Adrenal gland (tissue), 12 donors: ENCODE measurements around the gene TTYH2. TPM values are rescaled to one million over a fixed set of nuclear protein-coding genes. Genes with fewer than 3 reads are reported as not detected.

Experiments used
- DNase-seq, 7 donors: peaks; one replicate each; pipeline ENCODE4 v3.0.0-alpha.2; 2019 to 2020
- H3K27ac ChIP-seq, 5 donors: fragments of 200-600 bp; sonication (generic) in 4 of 5; 1 replicate in 3 of 5; 2 replicates in 2 of 5; pipeline versions ENCODE4 v1.5.1 to v1.8.0; 2016 to 2020; ENCODE audit warnings: mild to moderate bottlenecking in 1 of 5
- H3K27me3 ChIP-seq: fragments of 200-600 bp; 2 replicates; pipeline ENCODE4 v1.8.0; 2021
- H3K36me3 ChIP-seq, 2 donors: fragments of 200-600 bp; replicated peaks in 1 of 2; 1 replicate in 1 of 2; 2 replicates in 1 of 2; pipeline versions ENCODE4 v1.5.1 to v1.8.0; 2018 to 2022
- H3K4me1 ChIP-seq, 2 donors: fragments of 200-600 bp; replicated peaks in 1 of 2; 1 replicate in 1 of 2; 2 replicates in 1 of 2; pipeline versions ENCODE4 v1.5.1 to v1.8.0; 2018 to 2021
- H3K4me3 ChIP-seq, 4 donors: fragments of 200-600 bp; sonication (generic) in 3 of 4; one replicate each; pipeline ENCODE4 v1.5.1; 2016 to 2018
- H3K9me3 ChIP-seq, 3 donors: fragments of 200-600 bp; sonication (generic) in 1 of 3; replicated peaks in 1 of 3; 1 replicate in 2 of 3; 2 replicates in 1 of 3; pipeline versions ENCODE4 v1.5.1 to v1.8.0; 2016 to 2021
- POLR2A ChIP-seq, 2 donors: fragments of 450-650 bp; IDR thresholded peaks; one replicate each; pipeline ENCODE4 v1.6.1; 2017; ENCODE audit warnings: antibody characterized with exemption in 2 of 2, mild to moderate bottlenecking in 2 of 2, moderate library complexity in 1 of 2
- WGBS, 4 donors: extraction: QIAGEN DNeasy Blood & Tissue Kit in 2 of 4; methylation state at CpG; one replicate each; pipeline versions ENCODE4 v1.1.5 to v1.1.7; 2013 to 2017; 5-methylcytosine and 5-hydroxymethylcytosine counted together
- intact Hi-C, 2 donors: fragments of 100-400 bp; cut with DNase I; formaldehyde crosslinking; loops; one replicate each; pipeline versions ENCODE4 v1.14.1 to v1.15.0; 2022 to 2023
- polyA plus RNA-seq, 3 donors: library from polyadenylated mRNA; stranded (reverse); fragments of 200-250 nt in 2 of 3; fragments of 350-450 nt in 1 of 3; fragmentation: Illumina TruSeq in 1 of 3; extraction: RNeasy Lipid Tissue Mini Kit (QIAGEN cat#74804) in 1 of 3; gene quantifications; one replicate each; pipeline ENCODE4 v1.2.3, GENCODE V29; 2013 to 2014
- total RNA-seq, 9 donors: library from RNA; depleted of rRNA in 4 of 9; stranded (reverse); fragments of >200 nt in 4 of 9; fragments of 120-200 nt in 1 of 9; fragmentation: NEBNext Ultra II Directional in 1 of 9; extraction: Animal tissue kit (Norgen Biotek cat#: 25700) in 1 of 9; gene quantifications; one replicate each; pipeline versions ENCODE4 v1.1.0 to v1.2.4, GENCODE V29; 2013 to 2023
- TF ChIP-seq, protein P1 (sequence below), 6 experiments: fragments of 450-650 bp in 4 of 6; fragments of 200-600 bp in 2 of 6; sonication (generic) in 1 of 6; IDR thresholded peaks; 1 replicate in 5 of 6; 2 replicates in 1 of 6; pipeline versions ENCODE4 v1.5.1 to v1.8.0; 2016 to 2021; ENCODE audit warnings: antibody characterized with exemption in 6 of 6, mild to moderate bottlenecking in 2 of 6, moderate library complexity in 1 of 6
- donor health status: healthy with polysubstance abuse.
- donor health status: Bipolar disorder and iron deficiency.
- donor health status: DM: yes; HTN: yes; CAD: no.
- donor health status: DM: no; HTN: no; CAD: no.
- donor health status: DM: no; HTN: no; CAD: no.
- donor health status: DM: yes; HTN: yes; CAD: no.

TTYH2 gene
- total and polyA plus RNA-seq, 12 donors, result 2.9 to 40.5 (median 7.8) TPM

DNA sequence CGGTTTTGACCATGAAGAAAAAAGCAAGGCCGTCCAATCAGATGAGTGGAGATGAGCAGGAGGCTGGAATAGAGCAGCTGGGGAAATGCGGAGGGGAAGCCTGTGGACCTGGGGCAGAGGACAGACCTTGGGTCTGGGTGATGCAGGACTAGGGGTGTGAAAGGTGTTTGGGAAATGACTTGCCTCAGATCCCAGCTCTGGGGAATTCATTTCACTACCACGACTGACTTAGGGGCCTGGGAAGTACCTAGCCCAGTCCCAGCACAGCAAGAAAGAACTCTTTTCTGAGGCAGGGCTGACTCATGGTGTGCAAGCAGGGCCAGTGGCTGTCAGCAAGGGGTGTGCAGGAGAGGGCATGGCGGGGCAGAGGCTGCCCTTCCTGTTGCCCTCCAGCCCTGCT, 75.4 kb downstream of the TTYH2 start:
- Histone ChIP-seq H3K27ac (peak overlapping the region in 1 of 5 donors; percentile 29), H3K9me3 (no peaks in the 10 kb centered on the region), H3K4me1 (no peaks in the 10 kb centered on the region), H3K4me3 (no peak overlapping the region), H3K27me3 (no peaks in the 10 kb centered on the region), H3K36me3 (no peaks in the 10 kb centered on the region)
- DNase-seq, result no peak
- TF ChIP-seq, protein P1, sequence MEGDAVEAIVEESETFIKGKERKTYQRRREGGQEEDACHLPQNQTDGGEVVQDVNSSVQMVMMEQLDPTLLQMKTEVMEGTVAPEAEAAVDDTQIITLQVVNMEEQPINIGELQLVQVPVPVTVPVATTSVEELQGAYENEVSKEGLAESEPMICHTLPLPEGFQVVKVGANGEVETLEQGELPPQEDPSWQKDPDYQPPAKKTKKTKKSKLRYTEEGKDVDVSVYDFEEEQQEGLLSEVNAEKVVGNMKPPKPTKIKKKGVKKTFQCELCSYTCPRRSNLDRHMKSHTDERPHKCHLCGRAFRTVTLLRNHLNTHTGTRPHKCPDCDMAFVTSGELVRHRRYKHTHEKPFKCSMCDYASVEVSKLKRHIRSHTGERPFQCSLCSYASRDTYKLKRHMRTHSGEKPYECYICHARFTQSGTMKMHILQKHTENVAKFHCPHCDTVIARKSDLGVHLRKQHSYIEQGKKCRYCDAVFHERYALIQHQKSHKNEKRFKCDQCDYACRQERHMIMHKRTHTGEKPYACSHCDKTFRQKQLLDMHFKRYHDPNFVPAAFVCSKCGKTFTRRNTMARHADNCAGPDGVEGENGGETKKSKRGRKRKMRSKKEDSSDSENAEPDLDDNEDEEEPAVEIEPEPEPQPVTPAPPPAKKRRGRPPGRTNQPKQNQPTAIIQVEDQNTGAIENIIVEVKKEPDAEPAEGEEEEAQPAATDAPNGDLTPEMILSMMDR (IDR thresholded peaks at IDR 0.05), result no peak
- TF ChIP-seq POLR2A (IDR thresholded peaks at IDR 0.05), result no peak
- 59 to 70% (median 64%) methylated on average over 5 of the region's 5 CpGs for WGBS, 4 donors
- intact Hi-C loops, result no loop called here

DNA sequence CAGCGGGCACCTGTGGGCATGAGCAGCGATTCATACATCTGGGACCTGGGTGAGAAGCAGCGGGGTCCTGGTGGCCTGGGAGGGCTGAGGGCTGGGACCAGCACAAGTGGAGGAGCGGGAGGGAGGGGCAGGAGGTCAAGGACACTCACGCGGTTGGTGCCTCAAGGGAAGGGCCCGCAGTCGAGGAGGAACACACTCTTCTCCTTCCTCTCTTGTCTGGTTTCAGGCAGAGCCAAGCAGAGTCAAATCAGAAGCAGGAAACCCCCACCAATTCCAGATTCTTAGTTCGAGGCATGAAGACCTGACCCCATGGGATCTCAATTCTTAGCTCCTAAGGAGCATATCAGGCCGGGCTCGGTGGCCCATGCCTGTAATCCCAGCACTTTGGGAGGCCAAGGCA, 76.3 kb downstream of the TTYH2 start:
- Histone ChIP-seq H3K27ac (no peak overlapping the region), H3K9me3 (no peaks in the 10 kb centered on the region), H3K36me3 (no peaks in the 10 kb centered on the region), H3K4me1 (no peaks in the 10 kb centered on the region), H3K4me3 (no peak overlapping the region), H3K27me3 (no peaks in the 10 kb centered on the region)
- no peak for TF ChIP-seq POLR2A (IDR thresholded peaks at IDR 0.05)
- TF ChIP-seq, protein P1 (IDR thresholded peaks at IDR 0.05), result no peak
- intact Hi-C loops, result no loop called here
- 64 to 70% (median 66%) methylated on average over 9 to 11 of the region's 11 CpGs for WGBS, 4 donors
- no peak for DNase-seq

DNA sequence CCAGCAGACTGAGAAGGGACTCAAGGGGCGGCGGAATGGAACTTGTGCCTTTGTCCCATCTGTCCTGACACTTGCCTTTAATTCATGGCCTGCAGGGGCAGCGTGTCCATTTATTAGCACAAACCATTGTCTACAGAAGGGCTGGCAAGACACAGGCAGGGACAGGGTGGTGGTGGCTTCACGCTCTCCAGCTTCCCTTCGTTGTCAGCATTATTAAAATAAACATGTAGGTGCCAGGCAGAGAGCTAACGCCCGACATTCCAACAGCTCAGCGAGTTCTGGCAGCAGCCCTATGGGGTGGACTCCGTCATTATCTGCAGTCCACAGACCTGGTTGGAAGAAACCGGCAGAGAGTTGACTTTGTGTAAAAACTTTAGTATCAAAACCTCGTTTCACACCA, 77.0 kb downstream of the TTYH2 start:
- H3K27ac ChIP-seq, result no peak overlapping the region
- H3K4me1 ChIP-seq, result no peaks in the 10 kb centered on the region
- no peaks in the 10 kb centered on the region for H3K27me3 ChIP-seq
- no peak for DNase-seq
- TF ChIP-seq, protein P1 (IDR thresholded peaks at IDR 0.05), result no peak
- TF ChIP-seq POLR2A (IDR thresholded peaks at IDR 0.05), result no peak
- no peaks in the 10 kb centered on the region for H3K9me3 ChIP-seq
- intact Hi-C loops, result no loop called here
- 56 to 82% (median 77%) methylated on average over 8 to 11 of the region's 11 CpGs for WGBS, 4 donors
- no peaks in the 10 kb centered on the region for H3K36me3 ChIP-seq
- H3K4me3 ChIP-seq, result no peak overlapping the region

DNA sequence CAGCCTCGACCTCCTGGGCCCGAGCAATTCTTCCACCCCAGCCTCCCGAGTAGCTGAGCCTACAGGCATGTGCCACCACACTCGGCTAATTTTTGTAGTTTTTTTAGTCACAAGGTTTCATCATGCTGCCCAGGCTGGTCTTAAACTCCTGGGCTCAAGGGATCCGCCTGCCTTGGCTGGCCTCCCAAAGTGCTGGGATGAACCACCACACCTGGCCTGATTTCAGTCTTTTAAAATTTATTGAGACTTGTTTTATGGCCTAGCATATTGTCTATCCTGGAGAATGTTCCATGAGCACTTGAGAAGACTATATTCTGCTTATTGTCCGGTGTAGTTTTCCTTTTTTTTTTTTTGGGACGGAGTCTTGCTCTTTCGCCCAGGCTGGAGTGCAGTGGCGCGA, 79.1 kb downstream of the TTYH2 start:
- Histone ChIP-seq H3K36me3 (no peaks in the 10 kb centered on the region), H3K9me3 (no peaks in the 10 kb centered on the region), H3K27ac (no peak overlapping the region), H3K27me3 (no peaks in the 10 kb centered on the region), H3K4me3 (no peak overlapping the region), H3K4me1 (peaks cover 4 to 15% of the 10 kb centered on the region in 2 donors)
- 94 to 97% (median 96%) methylated on average over 10 of the region's 10 CpGs for WGBS, 4 donors
- DNase-seq, result no peak
- intact Hi-C loops, result no loop called here
- TF ChIP-seq, protein P1 (IDR thresholded peaks at IDR 0.05), result no peak
- no peak for TF ChIP-seq POLR2A (IDR thresholded peaks at IDR 0.05)
